Ascending aorta (tissue), 2 donors: ENCODE measurements around the gene USP35. TPM values are rescaled to one million over a fixed set of nuclear protein-coding genes. Genes with fewer than 3 reads are reported as not detected.

ENCODE experiments used
- DNase-seq, 2 donors: peaks; one replicate each; pipeline ENCODE4 v3.0.0-alpha.2; 2019; ENCODE audit warnings: low spot score in 2 of 2
- H3K27ac ChIP-seq, 2 donors: fragments of 200-600 bp; sonication (generic); one replicate each; pipeline ENCODE4 v1.5.1; 2016 to 2017; ENCODE audit warnings: mild to moderate bottlenecking in 1 of 2
- H3K27me3 ChIP-seq: fragments of 200-600 bp; sonication (generic); one replicate; pipeline ENCODE4 v1.5.1; 2017
- H3K36me3 ChIP-seq, 2 donors: fragments of 200-600 bp; sonication (generic); one replicate each; pipeline ENCODE4 v1.5.1; 2016
- H3K4me1 ChIP-seq, 2 donors: fragments of 200-600 bp; sonication (generic); one replicate each; pipeline ENCODE4 v1.5.1; 2016 to 2017; ENCODE audit warnings: mild to moderate bottlenecking in 1 of 2
- H3K4me3 ChIP-seq, 2 donors: fragments of 200-600 bp; sonication (generic); one replicate each; pipeline ENCODE4 v1.5.1; 2016 to 2017; ENCODE audit warnings: mild to moderate bottlenecking in 1 of 2
- H3K9me3 ChIP-seq, 2 donors: fragments of 200-600 bp; sonication (generic); one replicate each; pipeline ENCODE4 v1.5.1; 2016
- CTCF ChIP-seq, 3 experiments: fragments of 200-600 bp in 2 of 3; fragments of 450-650 bp in 1 of 3; sonication (generic) in 2 of 3; IDR thresholded peaks; one replicate each; pipeline ENCODE4 v1.5.1; 2016 to 2019; ENCODE audit warnings: antibody characterized with exemption in 3 of 3, mild to moderate bottlenecking in 1 of 3, moderate library complexity in 1 of 3
- intact Hi-C: fragments of 100-400 bp; cut with DNase I; formaldehyde crosslinking; loops from one replicate; pipeline ENCODE4 v1.15.1; 2023
- total RNA-seq: library from RNA; depleted of rRNA; stranded (reverse); fragments of >200 nt; gene quantifications from one replicate; pipeline ENCODE4 v1.1.0, GENCODE V29; 2016

The USP35 gene
- total RNA-seq, 1 donor from 2014 or later = 34.0 TPM

- intact Hi-C loops = loop anchor here (2.0 kb wide), 1 partner anchor 25 kb away; no protein-coding TSS in a partner anchor
- TF ChIP-seq CTCF (IDR thresholded peaks at IDR 0.05) = no peak
- H3K36me3 ChIP-seq = no peaks in the 10 kb centered on the region
- no peak overlapping the region for H3K4me3 ChIP-seq
- no peaks in the 10 kb centered on the region for H3K9me3 ChIP-seq
- DNase-seq = no peak
- peak overlapping the region; percentile 79 to 82 for H3K27ac ChIP-seq
- H3K27me3 ChIP-seq = no peaks in the 10 kb centered on the region
- peaks cover 7 to 42% of the 10 kb centered on the region in 2 donors for H3K4me1 ChIP-seq
Measured at GRCh38 chr11:78257654-78258053, 68.9 kb downstream of the USP35 start.

DNA sequence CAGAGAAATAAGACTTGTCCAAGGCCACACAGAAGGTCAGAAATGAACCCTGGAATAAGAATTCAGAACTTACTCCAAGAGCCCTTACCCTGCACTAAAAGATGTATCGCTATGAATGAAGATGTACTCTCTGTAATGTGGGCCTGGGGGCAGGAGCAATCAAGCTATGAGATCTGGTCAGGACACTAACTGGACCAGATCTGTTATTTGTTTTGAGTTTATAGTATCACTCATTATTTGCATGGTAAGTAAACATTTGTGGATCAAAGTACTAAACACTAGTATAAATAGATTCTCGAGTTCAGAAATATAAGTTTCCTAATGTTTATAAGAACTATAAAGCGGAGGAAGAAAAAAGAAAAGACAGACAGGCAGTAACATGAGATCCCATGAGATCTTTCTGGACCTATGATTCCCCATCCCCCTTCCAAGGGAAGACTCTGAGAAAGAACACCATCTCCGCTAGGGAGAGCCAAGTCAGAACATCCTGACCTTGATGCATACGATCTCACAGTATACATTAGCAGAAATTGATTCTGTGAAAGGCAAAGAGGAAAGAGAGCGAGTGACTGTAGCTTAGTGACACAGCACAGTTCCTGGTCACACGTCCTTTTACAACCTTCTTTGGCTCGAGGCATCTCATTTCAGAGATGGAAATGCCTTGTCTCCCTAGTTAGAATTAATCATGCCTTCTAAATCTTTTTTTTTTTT lies 71.2 kb downstream of the USP35 start:
- DNase-seq = no peak
- Histone ChIP-seq H3K9me3 (no peaks in the 10 kb centered on the region), H3K4me1 (peaks cover 7 to 31% of the 10 kb centered on the region in 2 donors), H3K4me3 (no peak overlapping the region), H3K27ac (no peak overlapping the region), H3K27me3 (no peaks in the 10 kb centered on the region), H3K36me3 (no peaks in the 10 kb centered on the region)
- TF ChIP-seq CTCF (IDR thresholded peaks at IDR 0.05) = no peak
- intact Hi-C loops = no loop called here

DNA sequence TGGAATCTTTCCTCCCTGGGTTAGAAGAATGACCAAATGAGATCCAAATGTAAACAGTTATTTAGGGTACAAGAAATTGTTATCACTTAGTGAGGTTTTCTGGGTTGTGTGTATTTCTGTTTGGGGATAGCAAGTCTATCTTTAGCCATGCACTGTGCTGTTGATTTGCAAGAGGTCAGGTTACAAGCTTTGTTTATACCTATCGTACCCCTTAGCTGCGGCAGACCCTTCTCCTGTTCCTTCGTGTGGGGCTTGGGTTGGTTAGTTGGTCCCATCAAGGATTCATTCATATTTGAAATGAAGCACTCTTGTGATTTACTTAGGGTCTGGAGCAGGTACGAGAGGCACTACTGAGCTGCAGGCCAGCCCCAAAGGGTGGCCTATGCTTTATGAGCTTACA lies 72.6 kb downstream of the USP35 start:
- intact Hi-C loops = no loop called here
- DNase-seq = no peak
- TF ChIP-seq CTCF (IDR thresholded peaks at IDR 0.05) = no peak
- Histone ChIP-seq H3K36me3 (no peaks in the 10 kb centered on the region), H3K27me3 (no peaks in the 10 kb centered on the region), H3K9me3 (no peaks in the 10 kb centered on the region), H3K4me1 (peaks cover 3 to 25% of the 10 kb centered on the region in 2 donors), H3K4me3 (no peak overlapping the region), H3K27ac (no peak overlapping the region)

- Histone ChIP-seq H3K36me3 (no peaks in the 10 kb centered on the region), H3K27me3 (no peaks in the 10 kb centered on the region), H3K27ac (peak overlapping the region in 1 of 2 donors; percentile 52), H3K4me1 (peaks cover 3 to 23% of the 10 kb centered on the region in 2 donors), H3K4me3 (no peak overlapping the region), H3K9me3 (no peaks in the 10 kb centered on the region)
- DNase-seq = no peak
- intact Hi-C loops = no loop called here
- no peak for TF ChIP-seq CTCF (IDR thresholded peaks at IDR 0.05)
Measured at GRCh38 chr11:78261828-78262227, 73.1 kb downstream of the USP35 start.

DNA sequence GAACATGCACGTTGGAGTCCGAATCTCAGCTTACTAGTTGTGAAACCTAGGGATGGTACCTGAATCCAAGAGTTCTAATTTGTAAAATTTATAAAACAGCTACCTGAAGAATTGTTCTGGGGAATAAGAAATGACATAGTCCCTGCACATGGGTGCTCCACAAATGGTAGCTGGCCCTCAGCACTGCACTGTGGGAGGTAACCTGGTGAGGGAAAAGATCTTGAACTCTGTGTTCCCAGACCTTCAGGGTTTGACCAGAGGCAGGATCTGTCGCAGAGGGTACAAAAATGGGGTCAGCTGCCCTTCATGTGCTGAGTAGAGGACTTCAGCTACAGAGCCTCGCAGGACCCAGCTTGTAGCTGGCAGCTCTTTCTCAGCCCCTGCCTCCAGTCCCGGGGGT lies 73.5 kb downstream of the USP35 start:
- Histone ChIP-seq H3K27me3 (no peaks in the 10 kb centered on the region), H3K27ac (peak overlapping the region in 1 of 2 donors; percentile 52), H3K9me3 (no peaks in the 10 kb centered on the region), H3K4me3 (no peak overlapping the region), H3K4me1 (peaks cover 1 to 22% of the 10 kb centered on the region in 2 donors), H3K36me3 (no peaks in the 10 kb centered on the region)
- no peak for DNase-seq
- no peak for TF ChIP-seq CTCF (IDR thresholded peaks at IDR 0.05)
- intact Hi-C loops = no loop called here
